Spinal cord (tissue), 10 donors: ENCODE measurements around the gene RRAGA. TPM values are rescaled to one million over a fixed set of nuclear protein-coding genes. Genes with fewer than 3 reads are reported as not detected.

Experiments
- DNase-seq, 6 donors: peaks; one replicate each; pipeline versions ENCODE4 v3.0.0 to v3.0.0-alpha.2; 2013 to 2015; ENCODE audit warnings: low spot score in 6 of 6, low read depth in 4 of 6
- H3K27ac ChIP-seq: one replicate; pipeline ENCODE4 v1.5.1; 2013; ENCODE audit warnings: low read depth, low read length, control low read depth
- H3K27me3 ChIP-seq: one replicate; pipeline ENCODE4 v1.6.1; 2013; ENCODE audit warnings: low read length; ENCODE audit not compliant: control insufficient read depth, insufficient read depth
- H3K36me3 ChIP-seq: one replicate; pipeline ENCODE4 v1.6.1; 2013; ENCODE audit warnings: low read length; ENCODE audit not compliant: control insufficient read depth, insufficient read depth
- H3K4me1 ChIP-seq: one replicate; pipeline ENCODE4 v1.6.1; 2013; ENCODE audit warnings: low read length; ENCODE audit not compliant: control insufficient read depth, insufficient read depth
- H3K4me3 ChIP-seq: one replicate; pipeline ENCODE4 v1.5.1; 2013; ENCODE audit warnings: low read depth, low read length, control low read depth
- H3K9me3 ChIP-seq: one replicate; pipeline ENCODE4 v1.6.1; 2013; ENCODE audit warnings: low read length; ENCODE audit not compliant: control insufficient read depth, insufficient read depth
- WGBS: methylation state at CpG from one replicate; pipeline ENCODE4 v1.1.5; 2013; ENCODE audit warnings: missing lambda C conversion rate; ENCODE audit not compliant: insufficient coverage; 5-methylcytosine and 5-hydroxymethylcytosine counted together
- polyA plus RNA-seq, 2 donors: library from polyadenylated mRNA; unstranded; fragments of 120-200 nt; gene quantifications; one replicate each; pipeline ENCODE4 v1.2.1, GENCODE V29; 2013; ENCODE audit not compliant: insufficient read length in 2 of 2
- total RNA-seq, 2 donors: library from RNA; depleted of rRNA in 1 of 2; stranded (reverse); fragments of 120-200 nt in 1 of 2; fragments of >200 nt in 1 of 2; gene quantifications; one replicate each; pipeline versions ENCODE4 v1.2.3 to v1.2.4, GENCODE V29; 2013 to 2014
- donor health status: healthy.

Gene RRAGA
- total and polyA plus RNA-seq, 4 donors, result 48.7 to 164 (median 111) TPM

- 100% methylated on average over 1 of the region's 6 CpGs for WGBS
- Histone ChIP-seq H3K4me1 (no peaks in the 10 kb centered on the region), H3K27me3 (no peaks in the 10 kb centered on the region), H3K36me3 (no peaks in the 10 kb centered on the region), H3K9me3 (no peaks in the 10 kb centered on the region), H3K27ac (no peak overlapping the region), H3K4me3 (no peak overlapping the region)
- no peak for DNase-seq
Observed at GRCh38 chr9:19026375-19026774, 22.9 kb upstream of the RRAGA start.

GRCh38 chr9:19027825-19028224, 21.4 kb upstream of the RRAGA start:
- H3K27me3 ChIP-seq, result peaks cover under 1% of the 10 kb centered on the region
- no peak for DNase-seq
- H3K4me3 ChIP-seq, result no peak overlapping the region
- H3K9me3 ChIP-seq, result no peaks in the 10 kb centered on the region
- H3K4me1 ChIP-seq, result peaks cover 4% of the 10 kb centered on the region
- H3K27ac ChIP-seq, result no peak overlapping the region
- WGBS, result 98% methylated on average over 19 of the region's 22 CpGs
- no peaks in the 10 kb centered on the region for H3K36me3 ChIP-seq

GRCh38 chr9:19028835-19029451, 20.3 kb upstream of the RRAGA start:
- H3K36me3 ChIP-seq, result no peaks in the 10 kb centered on the region
- H3K4me3 ChIP-seq, result no peak overlapping the region
- WGBS, result 35% methylated on average over 4 of the region's 8 CpGs

GRCh38 chr9:19030899-19031298, 18.3 kb upstream of the RRAGA start:
- no peaks in the 10 kb centered on the region for H3K36me3 ChIP-seq
- WGBS, result 80% methylated on average over 1 of the region's 1 CpG
- H3K27ac ChIP-seq, result no peak overlapping the region
- DNase-seq, result no peak
- no peaks in the 10 kb centered on the region for H3K9me3 ChIP-seq
- peaks cover 2% of the 10 kb centered on the region for H3K27me3 ChIP-seq
- H3K4me3 ChIP-seq, result no peak overlapping the region
- peaks cover 5% of the 10 kb centered on the region for H3K4me1 ChIP-seq

More at GRCh38 chr9:19028835-19029451, 20.3 kb upstream of the RRAGA start:
- Histone ChIP-seq H3K27me3 (peaks cover 2% of the 10 kb centered on the region), H3K27ac (no peak overlapping the region), H3K4me1 (peaks cover 5% of the 10 kb centered on the region), H3K9me3 (no peaks in the 10 kb centered on the region)
- peak in 5 of 6 donors; percentile 55 to 95 (median 73) for DNase-seq

- DNase-seq, result no peak
- Histone ChIP-seq H3K4me1 (peaks cover 5% of the 10 kb centered on the region), H3K4me3 (no peak overlapping the region), H3K36me3 (no peaks in the 10 kb centered on the region), H3K9me3 (no peaks in the 10 kb centered on the region), H3K27ac (no peak overlapping the region), H3K27me3 (peaks cover 2% of the 10 kb centered on the region)
- 43% methylated on average over 14 of the region's 14 CpGs for WGBS
Observed at GRCh38 chr9:19032406-19032805, 16.8 kb upstream of the RRAGA start.

- peaks cover 5% of the 10 kb centered on the region for H3K4me1 ChIP-seq
- WGBS, result 65% methylated on average over 20 of the region's 20 CpGs
- no peaks in the 10 kb centered on the region for H3K9me3 ChIP-seq
- no peak within 1 kb of the TSS for H3K4me3 ChIP-seq
- no peaks in the 10 kb centered on the region for H3K36me3 ChIP-seq
- no peak for DNase-seq
- H3K27me3 ChIP-seq, result peaks cover 2% of the 10 kb centered on the region
- no peak within 1 kb of the TSS for H3K27ac ChIP-seq
Observed at GRCh38 chr9:19033015-19033414, 16.2 kb upstream of the RRAGA start, which contains the start of gene SAXO1. SAXO1 (minus strand) TSS chr9:19033209; CDS start chr9:19032908, 301 bp downstream.

- no peak overlapping the region for H3K4me3 ChIP-seq
- DNase-seq, result no peak
- no peak overlapping the region for H3K27ac ChIP-seq
- H3K27me3 ChIP-seq, result peaks cover 2% of the 10 kb centered on the region
- H3K9me3 ChIP-seq, result no peaks in the 10 kb centered on the region
- H3K36me3 ChIP-seq, result no peaks in the 10 kb centered on the region
- 97% methylated on average over 3 of the region's 5 CpGs for WGBS
- H3K4me1 ChIP-seq, result peaks cover 5% of the 10 kb centered on the region
Observed at GRCh38 chr9:19036611-19037010, 12.6 kb upstream of the RRAGA start.

GRCh38 chr9:19049917-19050636, 850 bp downstream of the RRAGA start:
- peak overlapping the region; percentile 80 for H3K4me3 ChIP-seq
- peaks cover 15% of the 10 kb centered on the region for H3K4me1 ChIP-seq
- no peaks in the 10 kb centered on the region for H3K9me3 ChIP-seq
- no peaks in the 10 kb centered on the region for H3K27me3 ChIP-seq
- DNase-seq, result peak; percentile 21 to 77 (median 56)
- H3K36me3 ChIP-seq, result no peaks in the 10 kb centered on the region
- WGBS, result 3% methylated on average over 31 of the region's 33 CpGs
- H3K27ac ChIP-seq, result peak overlapping the region; percentile 99

GRCh38 chr9:19050637-19051591, 1.7 kb downstream of the RRAGA start:
- Histone ChIP-seq H3K36me3 (no peaks in the 10 kb centered on the region), H3K9me3 (no peaks in the 10 kb centered on the region), H3K27ac (peak overlapping the region; percentile 99), H3K4me1 (peaks cover 15% of the 10 kb centered on the region), H3K27me3 (no peaks in the 10 kb centered on the region), H3K4me3 (peak overlapping the region; percentile 80)
- DNase-seq, result peak in 1 of 6 donors; percentile 6
- WGBS, result 100% methylated on average over 1 of the region's 12 CpGs
